SJCRH30 (cell line): ENCODE measurements around the gene ATP1A4. TPM values are rescaled to one million over a fixed set of nuclear protein-coding genes. Genes with fewer than 3 reads are reported as not detected.

Experiments used
- DNase-seq, 2 experiments: peaks; one replicate each; pipeline ENCODE4 v3.0.0-alpha.2; 2015 to 2020
- H3K27ac ChIP-seq: fragments of 250-450 bp; sonication (Bioruptor Pico); 2 replicates; pipeline ENCODE4 v1.5.1; 2020; ENCODE audit warnings: mild to moderate bottlenecking, moderate library complexity
- H3K27me3 ChIP-seq: fragments of 250-450 bp; sonication (Bioruptor Pico); 2 replicates; pipeline ENCODE4 v1.5.1; 2020; ENCODE audit warnings: mild to moderate bottlenecking, moderate library complexity
- H3K36me3 ChIP-seq: fragments of 250-450 bp; sonication (Bioruptor Pico); 2 replicates; pipeline ENCODE4 v1.5.1; 2020; ENCODE audit warnings: mild to moderate bottlenecking, moderate library complexity
- H3K4me1 ChIP-seq: fragments of 250-450 bp; sonication (Bioruptor Pico); 2 replicates; pipeline ENCODE4 v1.5.1; 2020; ENCODE audit warnings: mild to moderate bottlenecking, moderate library complexity
- H3K4me3 ChIP-seq: fragments of 250-450 bp; sonication (Bioruptor Pico); 2 replicates; pipeline ENCODE4 v1.5.1; 2020; ENCODE audit warnings: mild to moderate bottlenecking, moderate library complexity
- H3K9me3 ChIP-seq: fragments of 250-450 bp; sonication (Bioruptor Pico); replicated peaks from 2 replicates; pipeline ENCODE4 v1.5.1; 2020; ENCODE audit warnings: mild to moderate bottlenecking, moderate library complexity
- total RNA-seq: library from RNA; depleted of rRNA; stranded (reverse); fragments of >200 nt; shearing (Covaris generic); gene quantifications from 2 replicates; pipeline ENCODE4 v1.2.3, GENCODE V29; 2014; rRNA removed

ATP1A4 gene
- total RNA-seq, 1 experiment from 2014 or later: not detected

DNA sequence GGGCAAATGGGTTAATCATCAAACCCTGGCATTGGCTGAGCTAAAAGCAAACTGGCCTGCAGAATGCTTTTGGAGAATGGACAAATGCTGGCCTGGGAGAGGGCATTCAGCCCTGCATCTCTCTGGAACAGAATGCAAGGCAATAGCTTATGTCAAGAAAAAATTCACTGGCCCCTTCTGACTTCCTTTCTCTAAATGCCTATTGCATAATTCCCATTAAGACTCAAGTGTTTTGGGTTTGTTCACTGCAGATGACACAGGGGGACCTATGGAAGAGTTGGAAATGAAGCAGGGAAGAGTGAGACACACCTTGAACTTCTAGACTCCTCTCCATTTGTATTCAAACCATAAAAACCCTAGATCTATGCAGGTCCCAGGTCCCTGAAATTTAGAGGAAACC lies 69.7 kb downstream of the ATP1A4 start:
- Histone ChIP-seq H3K27me3 (no peaks in the 10 kb centered on the region), H3K9me3 (no peaks in the 10 kb centered on the region), H3K4me1 (peaks cover 2% of the 10 kb centered on the region; the same call in 1 of the 2 replicates), H3K4me3 (no peak overlapping the region), H3K27ac (no peak overlapping the region), H3K36me3 (peaks cover 45% of the 10 kb centered on the region)
- no peak for DNase-seq

DNA sequence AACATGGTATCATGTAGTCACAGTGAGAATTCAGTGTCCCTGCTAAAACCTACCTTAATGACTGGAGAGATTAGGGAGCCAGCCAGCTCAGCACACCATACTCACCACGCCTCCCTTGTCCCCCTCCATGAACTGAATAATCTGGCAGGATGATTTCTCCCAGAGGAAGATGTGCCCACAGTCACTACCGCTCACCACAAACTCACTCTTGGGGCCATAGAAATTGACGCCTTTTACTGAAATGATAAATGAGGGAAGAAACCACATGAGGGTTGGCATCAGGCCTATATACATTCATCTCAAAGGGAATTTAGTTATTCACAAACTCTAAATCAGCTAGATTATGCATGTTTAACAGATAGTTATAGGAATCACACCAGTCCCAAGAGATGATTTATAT lies 71.1 kb downstream of the ATP1A4 start:
- Histone ChIP-seq H3K27ac (no peak overlapping the region), H3K36me3 (peaks cover 44% of the 10 kb centered on the region)

DNA sequence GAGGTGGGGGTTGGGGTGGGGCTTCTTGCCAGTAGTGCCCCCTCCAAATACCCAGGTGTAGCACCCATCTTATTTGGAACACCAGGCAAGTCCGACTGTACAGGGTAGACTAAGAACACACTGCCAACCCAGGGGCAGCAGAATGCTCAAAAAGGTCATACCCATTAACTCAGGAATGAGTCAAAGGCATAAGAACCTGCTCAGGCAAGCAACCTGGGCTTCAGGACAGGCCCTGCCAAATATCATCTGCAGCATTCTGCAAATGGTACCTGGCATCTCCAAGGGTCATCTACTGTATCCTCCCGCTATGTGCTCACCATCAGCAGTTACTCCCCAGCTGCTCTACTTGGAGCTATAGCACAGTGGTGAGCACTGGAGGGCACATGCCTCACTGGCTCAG lies 73.2 kb downstream of the ATP1A4 start:
- Histone ChIP-seq H3K27ac (no peak overlapping the region), H3K9me3 (no peaks in the 10 kb centered on the region), H3K4me3 (no peak overlapping the region), H3K27me3 (no peaks in the 10 kb centered on the region), H3K36me3 (peaks cover 47% of the 10 kb centered on the region), H3K4me1 (no peaks in the 10 kb centered on the region)
- no peak for DNase-seq

More for the DNA sequence above, 71.1 kb downstream of the ATP1A4 start:
- no peak for DNase-seq
- Histone ChIP-seq H3K9me3 (no peaks in the 10 kb centered on the region), H3K4me3 (no peak overlapping the region), H3K4me1 (peaks cover 2% of the 10 kb centered on the region; the same call in 1 of the 2 replicates), H3K27me3 (no peaks in the 10 kb centered on the region)

DNA sequence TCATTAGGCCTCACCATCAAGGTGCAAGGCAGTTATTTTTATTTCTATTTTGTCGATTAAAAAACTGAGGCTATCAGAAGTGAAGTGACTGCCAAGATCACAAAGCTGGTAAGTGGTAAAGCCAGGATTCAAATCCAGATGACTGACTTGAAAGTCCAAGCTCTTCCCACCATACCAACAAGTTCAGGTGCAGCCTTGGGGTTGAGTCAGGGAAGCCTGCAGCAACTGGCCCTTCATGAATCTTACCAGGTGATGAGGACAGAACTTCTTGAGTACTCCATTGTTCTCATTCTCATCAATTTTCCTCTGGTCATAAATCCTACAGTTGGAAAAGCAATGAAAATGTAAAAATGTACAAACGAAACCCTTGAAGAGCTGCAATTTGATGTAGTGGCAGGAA lies 73.9 kb downstream of the ATP1A4 start:
- Histone ChIP-seq H3K27ac (no peak overlapping the region), H3K27me3 (no peaks in the 10 kb centered on the region), H3K9me3 (no peaks in the 10 kb centered on the region), H3K4me3 (no peak overlapping the region), H3K36me3 (peaks cover 50% of the 10 kb centered on the region), H3K4me1 (no peaks in the 10 kb centered on the region)
- no peak for DNase-seq

DNA sequence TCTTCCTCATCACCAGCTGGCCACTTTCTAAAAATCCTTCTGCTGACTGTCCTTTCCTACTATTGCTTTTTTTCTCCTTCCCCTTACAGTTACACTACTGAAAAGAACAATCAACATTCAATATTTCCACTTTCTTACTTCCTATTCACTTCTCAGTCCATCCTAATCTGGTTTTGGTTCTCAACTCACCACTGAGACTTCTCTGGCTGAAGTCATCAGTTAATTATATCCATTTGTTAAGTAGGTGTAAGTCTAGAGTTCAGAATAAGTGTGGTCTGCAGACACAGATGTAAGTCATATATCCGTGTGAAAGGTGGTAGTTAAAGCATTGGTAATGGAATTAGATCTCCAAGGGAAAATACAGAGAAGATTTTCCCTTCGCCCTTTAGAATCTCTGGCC lies 75.2 kb downstream of the ATP1A4 start:
- Histone ChIP-seq H3K9me3 (no peaks in the 10 kb centered on the region), H3K36me3 (peaks cover 50% of the 10 kb centered on the region), H3K4me1 (no peaks in the 10 kb centered on the region), H3K4me3 (no peak overlapping the region), H3K27ac (no peak overlapping the region), H3K27me3 (no peaks in the 10 kb centered on the region)
- no peak for DNase-seq

DNA sequence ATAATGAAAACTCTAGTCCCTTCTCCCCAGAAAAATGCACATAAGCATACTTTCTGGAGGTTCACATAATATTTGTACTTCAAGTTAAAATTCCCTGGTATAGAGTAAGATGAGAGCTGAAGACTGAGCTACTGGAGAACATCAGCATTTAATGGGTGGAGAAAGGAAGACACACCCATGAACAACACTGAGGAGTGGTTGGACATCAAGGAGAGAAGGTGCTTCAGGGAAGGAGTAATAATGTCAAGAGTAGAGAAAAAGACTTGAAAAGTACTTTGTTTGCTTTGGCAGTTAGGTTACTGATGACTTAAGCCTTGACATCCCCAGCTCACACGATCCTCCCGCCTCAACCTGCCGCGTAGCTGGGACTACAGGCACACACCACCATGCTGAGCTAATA lies 75.6 kb downstream of the ATP1A4 start:
- Histone ChIP-seq H3K36me3 (peaks cover 47% of the 10 kb centered on the region), H3K4me1 (no peaks in the 10 kb centered on the region), H3K9me3 (no peaks in the 10 kb centered on the region), H3K27me3 (no peaks in the 10 kb centered on the region), H3K4me3 (no peak overlapping the region), H3K27ac (no peak overlapping the region)
- no peak for DNase-seq

DNA sequence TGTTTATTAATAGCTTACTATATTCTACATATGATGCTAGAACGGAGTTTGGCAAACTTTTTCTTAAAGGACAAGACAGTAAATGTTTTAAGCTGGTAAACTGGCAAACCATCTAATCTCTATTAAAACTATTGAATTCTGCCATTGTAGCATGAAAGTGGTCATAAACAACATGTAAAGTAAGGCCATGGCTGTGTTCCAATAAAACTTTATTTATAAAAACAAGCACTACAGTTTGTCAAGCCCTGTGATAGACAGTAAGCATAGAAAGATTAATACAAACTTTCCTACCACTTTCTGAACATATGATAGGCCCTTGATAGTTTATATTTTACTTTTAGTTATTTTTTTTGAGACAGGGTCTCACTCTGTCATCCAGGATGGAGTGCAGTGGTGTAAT lies 76.2 kb downstream of the ATP1A4 start:
- Histone ChIP-seq H3K4me3 (no peak overlapping the region), H3K4me1 (no peaks in the 10 kb centered on the region), H3K36me3 (peaks cover 43% of the 10 kb centered on the region), H3K9me3 (no peaks in the 10 kb centered on the region), H3K27ac (no peak overlapping the region), H3K27me3 (no peaks in the 10 kb centered on the region)
- DNase-seq: no peak

DNA sequence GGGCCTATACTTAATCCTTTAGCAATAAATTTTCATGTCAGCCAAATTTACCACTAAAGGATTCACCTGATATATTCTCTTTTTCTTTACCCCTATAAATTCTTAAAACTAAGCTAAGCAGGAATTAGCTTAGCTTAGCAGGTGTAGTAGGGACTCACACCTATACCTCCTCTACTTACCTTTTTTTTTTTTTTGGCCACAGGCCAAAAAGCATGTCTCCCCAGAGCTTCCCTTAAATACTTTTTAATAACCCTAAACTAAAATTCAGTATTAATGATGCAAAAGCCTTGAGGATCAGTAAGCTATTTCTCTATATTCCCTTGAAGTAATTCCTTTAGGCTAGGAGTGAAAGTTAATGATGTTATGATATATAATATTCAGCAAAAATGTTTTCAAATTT lies 77.0 kb downstream of the ATP1A4 start:
- no peaks in the 10 kb centered on the region for H3K9me3 ChIP-seq
- no peaks in the 10 kb centered on the region for H3K4me1 ChIP-seq
- no peak overlapping the region for H3K4me3 ChIP-seq
- H3K27me3 ChIP-seq: no peaks in the 10 kb centered on the region
- peaks cover 42% of the 10 kb centered on the region for H3K36me3 ChIP-seq
- no peak overlapping the region for H3K27ac ChIP-seq
- no peak for DNase-seq

DNA sequence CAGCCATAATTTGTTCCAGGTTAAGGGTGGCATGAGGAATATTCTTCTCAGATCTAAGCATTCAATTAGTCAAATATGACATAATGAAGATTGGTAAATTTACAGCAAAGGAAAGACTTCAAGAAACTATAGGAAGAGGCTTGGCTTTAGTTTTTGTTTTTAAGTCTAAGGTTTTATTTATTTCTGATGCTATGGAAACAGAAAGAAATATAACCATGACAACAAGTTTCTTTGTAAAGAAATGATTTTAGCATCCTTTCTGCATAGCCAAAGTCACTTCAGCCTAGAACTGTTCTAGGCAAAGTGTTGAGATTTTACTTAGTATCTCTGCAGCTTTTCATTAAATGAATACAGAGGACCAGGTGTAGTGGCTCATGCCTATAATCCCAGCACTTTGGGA lies 81.5 kb downstream of the ATP1A4 start:
- peaks cover 46% of the 10 kb centered on the region for H3K36me3 ChIP-seq
- H3K4me1 ChIP-seq: no peaks in the 10 kb centered on the region
- H3K4me3 ChIP-seq: no peak overlapping the region
- no peak overlapping the region for H3K27ac ChIP-seq
- no peaks in the 10 kb centered on the region for H3K27me3 ChIP-seq
- H3K9me3 ChIP-seq: no peaks in the 10 kb centered on the region
- DNase-seq: no peak

Other genes with a start within 250 kb of the ATP1A4 start
- 82.6 and 85.4 TPM in 2 replicates for gene TAGLN2, start 226.1 kb upstream of the ATP1A4 start, total RNA-seq
- 0.06 and 0.08 TPM in 2 replicates for gene IGSF9, start 206.0 kb upstream of the ATP1A4 start, total RNA-seq
- not detected in 2 replicates for gene SLAMF9, start 197.4 kb upstream of the ATP1A4 start, total RNA-seq
- 5.0 and 6.3 TPM in 2 replicates for gene PIGM, start 119.6 kb upstream of the ATP1A4 start, total RNA-seq
- 0.14 TPM in 1 of 2 replicates, not detected in the other for gene KCNJ10, start 81.4 kb upstream of the ATP1A4 start, total RNA-seq
- not detected in 2 replicates for gene KCNJ9, start 70.1 kb upstream of the ATP1A4 start, total RNA-seq
- gene IGSF8, start 53.0 kb upstream of the ATP1A4 start, total RNA-seq: 5.4 and 6.8 TPM in 2 replicates
- 40.2 and 44.2 TPM in 2 replicates for gene ATP1A2, start 35.8 kb upstream of the ATP1A4 start, total RNA-seq
- 0.15 and 0.49 TPM in 2 replicates for gene CASQ1, start 39.0 kb downstream of the ATP1A4 start, total RNA-seq
- 92.7 and 97.9 TPM in 2 replicates for gene PEA15, start 53.8 kb downstream of the ATP1A4 start, total RNA-seq
- 40.7 and 53.6 TPM in 2 replicates for gene DCAF8, start 110.9 kb downstream of the ATP1A4 start, total RNA-seq
- gene PEX19, start 133.5 kb downstream of the ATP1A4 start, total RNA-seq: 35.2 and 37.2 TPM in 2 replicates
- 107 TPM in 2 replicates for gene COPA, start 191.6 kb downstream of the ATP1A4 start, total RNA-seq
- gene NCSTN, start 191.8 kb downstream of the ATP1A4 start, total RNA-seq: 49.3 and 56.9 TPM in 2 replicates
- gene NHLH1, start 215.5 kb downstream of the ATP1A4 start, total RNA-seq: 1.4 and 2.2 TPM in 2 replicates
- gene VANGL2, start 249.0 kb downstream of the ATP1A4 start, total RNA-seq: 11.1 and 12.8 TPM in 2 replicates